Esophagus muscularis mucosa (tissue), 4 donors: ENCODE results near the gene FA2H. TPM values are rescaled to one million over a fixed set of nuclear protein-coding genes. Genes with fewer than 3 reads are reported as not detected.

Experiments
- DNase-seq: peaks from one replicate; pipeline ENCODE4 v3.0.0-alpha.2; 2017; ENCODE audit errors: extremely low spot score
- H3K27ac ChIP-seq, 4 donors: fragments of 200-600 bp; sonication (generic); replicated peaks in 1 of 4; 1 replicate in 3 of 4; 2 replicates in 1 of 4; pipeline ENCODE4 v1.5.1; 2016 to 2019; ENCODE audit warnings: mild to moderate bottlenecking in 1 of 4
- H3K27me3 ChIP-seq, 4 donors: fragments of 200-600 bp; sonication (generic); one replicate each; pipeline versions ENCODE4 v1.5.1 to v1.6.0; 2016 to 2019
- H3K36me3 ChIP-seq, 4 donors: fragments of 200-600 bp; sonication (generic); one replicate each; pipeline ENCODE4 v1.5.1; 2016 to 2019
- H3K4me1 ChIP-seq, 4 donors: fragments of 200-600 bp; sonication (generic); one replicate each; pipeline ENCODE4 v1.5.1; 2016 to 2019
- H3K4me3 ChIP-seq, 4 donors: fragments of 200-600 bp; sonication (generic); 1 replicate in 2 of 4; 2 replicates in 2 of 4; pipeline ENCODE4 v1.5.1; 2016 to 2019; ENCODE audit warnings: mild to moderate bottlenecking in 4 of 4, moderate library complexity in 1 of 4
- H3K9me3 ChIP-seq, 4 donors: fragments of 200-600 bp; sonication (generic); 1 replicate in 3 of 4; 2 replicates in 1 of 4; pipeline ENCODE4 v1.5.1; 2016 to 2019
- EP300 ChIP-seq: sonication (generic); formaldehyde crosslinking; IDR thresholded peaks from one replicate; pipeline ENCODE4 v1.6.1; 2017; ENCODE audit warnings: antibody characterized with exemption
- POLR2A ChIP-seq: fragments of 450-650 bp; IDR thresholded peaks from one replicate; pipeline ENCODE4 v1.6.1; 2017; ENCODE audit warnings: antibody characterized with exemption, moderate library complexity, mild to moderate bottlenecking, low read depth
- POLR2AphosphoS5 ChIP-seq, 2 donors: sonication (generic); formaldehyde crosslinking; IDR thresholded peaks; one replicate each; pipeline ENCODE4 v1.6.1; 2017; ENCODE audit warnings: antibody characterized with exemption in 2 of 2
- WGBS: methylation state at CpG from one replicate; pipeline ENCODE4 v1.1.5; 2018; 5-methylcytosine and 5-hydroxymethylcytosine counted together
- intact Hi-C: fragments of 100-400 bp; cut with DNase I; formaldehyde crosslinking; loops from one replicate; pipeline ENCODE4 v1.15.1; 2023
- total RNA-seq, 4 donors: library from RNA; depleted of rRNA; stranded (reverse); fragments of >200 nt; gene quantifications; one replicate each; pipeline versions ENCODE4 v1.1.0 to v1.2.1, GENCODE V29; 2016
- TF ChIP-seq, protein P1 (sequence below), 3 experiments: fragments of 200-600 bp in 2 of 3; fragments of 450-650 bp in 1 of 3; sonication (generic) in 2 of 3; IDR thresholded peaks; one replicate each; pipeline ENCODE4 v1.5.1; 2017 to 2019; ENCODE audit warnings: antibody characterized with exemption in 3 of 3, mild to moderate bottlenecking in 2 of 3, moderate library complexity in 1 of 3

FA2H gene
- total RNA-seq, 4 donors from 2014 or later, result 0.50 to 0.92 (median 0.52) TPM; not detected in 1

DNA sequence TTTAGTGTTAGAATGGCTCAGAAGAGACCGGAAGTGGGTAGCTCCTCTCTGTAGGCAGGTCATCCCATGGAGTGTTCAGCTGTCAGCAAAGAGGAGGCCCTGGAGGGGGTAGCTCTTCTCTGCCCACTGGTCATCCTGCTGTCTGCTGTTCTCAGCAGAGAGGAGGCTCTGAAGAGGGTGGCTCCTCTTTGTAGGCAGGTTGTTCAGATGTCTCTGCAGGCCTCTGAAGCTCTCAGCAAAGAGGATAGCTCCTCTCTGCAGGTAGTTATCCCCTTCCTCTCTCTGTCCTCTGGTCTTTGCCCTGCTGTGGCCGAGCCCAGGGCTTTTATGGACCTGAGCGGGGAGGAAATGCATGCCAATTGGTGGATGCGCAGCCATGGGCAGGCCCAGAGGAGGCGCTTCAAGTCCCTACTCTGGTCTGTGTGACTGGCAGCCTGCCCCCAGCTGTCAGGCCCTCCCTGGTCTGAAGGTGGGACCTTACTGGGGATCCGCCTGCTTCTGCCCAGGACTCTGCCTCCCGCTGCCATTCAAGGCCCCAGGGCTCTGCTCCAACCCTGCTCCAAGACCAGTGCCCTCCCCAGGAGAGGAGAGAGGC lies 32.5 kb upstream of the FA2H start:
- H3K27me3 ChIP-seq, result no peaks in the 10 kb centered on the region
- no peak overlapping the region for H3K27ac ChIP-seq
- H3K4me3 ChIP-seq, result no peak overlapping the region
- intact Hi-C loops, result no loop called here
- H3K36me3 ChIP-seq, result no peaks in the 10 kb centered on the region
- no peaks in the 10 kb centered on the region for H3K9me3 ChIP-seq
- no peaks in the 10 kb centered on the region for H3K4me1 ChIP-seq
- no peak for TF ChIP-seq POLR2A
- no peak for DNase-seq
- WGBS, result 74% methylated on average over 7 of the region's 7 CpGs

DNA sequence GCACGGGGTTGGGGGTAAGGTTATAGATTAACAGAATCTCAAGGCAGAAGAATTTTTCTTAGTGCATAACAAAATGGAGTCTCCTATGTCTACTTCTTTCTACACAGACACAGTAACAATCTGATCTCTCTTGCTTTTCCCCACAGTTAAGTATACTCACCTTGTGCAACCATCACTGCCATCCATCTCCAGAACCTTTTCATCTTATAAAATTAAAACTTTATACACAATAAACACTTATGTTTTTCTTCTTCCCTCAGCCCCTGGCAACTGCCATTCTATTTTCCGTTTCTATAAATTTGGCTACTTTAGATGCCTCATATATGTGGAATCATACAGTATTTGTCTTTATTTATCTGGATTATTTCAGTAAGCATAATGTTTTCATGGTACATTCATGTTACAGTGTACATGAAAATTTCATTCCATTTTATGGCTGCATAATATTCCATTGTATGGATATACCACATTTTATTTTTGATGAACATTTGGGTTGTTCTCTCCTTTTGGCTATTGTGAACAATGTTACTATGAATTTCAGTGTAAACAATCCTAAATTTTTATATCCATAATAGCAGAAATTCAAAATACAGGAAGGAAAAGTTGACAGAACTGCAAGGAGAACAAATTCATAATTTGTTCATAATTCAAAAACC lies 25.7 kb upstream of the FA2H start:
- H3K9me3 ChIP-seq, result peaks cover 0 to 9% (median 0%) of the 10 kb centered on the region in 4 donors
- no peak overlapping the region for H3K27ac ChIP-seq
- no peak for DNase-seq
- no peaks in the 10 kb centered on the region for H3K36me3 ChIP-seq
- H3K4me1 ChIP-seq, result no peaks in the 10 kb centered on the region
- peaks cover 0 to 8% (median 0%) of the 10 kb centered on the region in 4 donors for H3K27me3 ChIP-seq
- intact Hi-C loops, result no loop called here
- WGBS, result 91% methylated on average over 1 of the region's 2 CpGs
- H3K4me3 ChIP-seq, result no peak overlapping the region
- TF ChIP-seq POLR2AphosphoS5 (IDR thresholded peaks at IDR 0.05) (no peak), EP300 (no peak), POLR2A (no peak)
- TF ChIP-seq, protein P1, sequence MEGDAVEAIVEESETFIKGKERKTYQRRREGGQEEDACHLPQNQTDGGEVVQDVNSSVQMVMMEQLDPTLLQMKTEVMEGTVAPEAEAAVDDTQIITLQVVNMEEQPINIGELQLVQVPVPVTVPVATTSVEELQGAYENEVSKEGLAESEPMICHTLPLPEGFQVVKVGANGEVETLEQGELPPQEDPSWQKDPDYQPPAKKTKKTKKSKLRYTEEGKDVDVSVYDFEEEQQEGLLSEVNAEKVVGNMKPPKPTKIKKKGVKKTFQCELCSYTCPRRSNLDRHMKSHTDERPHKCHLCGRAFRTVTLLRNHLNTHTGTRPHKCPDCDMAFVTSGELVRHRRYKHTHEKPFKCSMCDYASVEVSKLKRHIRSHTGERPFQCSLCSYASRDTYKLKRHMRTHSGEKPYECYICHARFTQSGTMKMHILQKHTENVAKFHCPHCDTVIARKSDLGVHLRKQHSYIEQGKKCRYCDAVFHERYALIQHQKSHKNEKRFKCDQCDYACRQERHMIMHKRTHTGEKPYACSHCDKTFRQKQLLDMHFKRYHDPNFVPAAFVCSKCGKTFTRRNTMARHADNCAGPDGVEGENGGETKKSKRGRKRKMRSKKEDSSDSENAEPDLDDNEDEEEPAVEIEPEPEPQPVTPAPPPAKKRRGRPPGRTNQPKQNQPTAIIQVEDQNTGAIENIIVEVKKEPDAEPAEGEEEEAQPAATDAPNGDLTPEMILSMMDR (IDR thresholded peaks at IDR 0.05), result no peak

DNA sequence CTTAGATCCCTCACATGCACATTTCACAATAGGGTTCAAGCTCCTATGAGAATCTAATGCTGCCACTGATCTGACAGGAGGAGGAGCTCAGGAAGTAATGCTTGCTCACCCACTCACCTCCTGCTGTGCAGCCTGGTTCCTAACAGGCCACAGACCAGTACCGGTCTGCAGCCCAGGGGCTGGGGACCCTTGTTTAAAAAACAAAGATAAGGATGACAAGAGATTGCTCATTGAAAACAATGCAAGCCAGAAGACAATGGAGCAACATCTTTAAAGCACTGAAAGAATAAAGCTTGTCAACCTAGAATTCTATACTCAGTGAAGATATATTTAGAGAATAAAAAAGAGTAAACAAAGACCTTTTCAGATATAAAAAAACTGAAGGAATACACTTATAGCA lies 22.8 kb upstream of the FA2H start:
- intact Hi-C loops, result no loop called here
- Histone ChIP-seq H3K27ac (no peak overlapping the region), H3K4me1 (no peaks in the 10 kb centered on the region), H3K9me3 (peaks cover 0 to 9% (median 0%) of the 10 kb centered on the region in 4 donors), H3K36me3 (no peaks in the 10 kb centered on the region), H3K4me3 (no peak overlapping the region), H3K27me3 (peaks cover 0 to 24% (median 0%) of the 10 kb centered on the region in 4 donors)
- no peak for TF ChIP-seq POLR2AphosphoS5 (IDR thresholded peaks at IDR 0.05)
- TF ChIP-seq, protein P1 (IDR thresholded peaks at IDR 0.05), result no peak
- no peak for TF ChIP-seq EP300
- no peak for TF ChIP-seq POLR2A
- DNase-seq, result no peak
- WGBS, result 19% methylated on average over 1 of the region's 1 CpG

DNA sequence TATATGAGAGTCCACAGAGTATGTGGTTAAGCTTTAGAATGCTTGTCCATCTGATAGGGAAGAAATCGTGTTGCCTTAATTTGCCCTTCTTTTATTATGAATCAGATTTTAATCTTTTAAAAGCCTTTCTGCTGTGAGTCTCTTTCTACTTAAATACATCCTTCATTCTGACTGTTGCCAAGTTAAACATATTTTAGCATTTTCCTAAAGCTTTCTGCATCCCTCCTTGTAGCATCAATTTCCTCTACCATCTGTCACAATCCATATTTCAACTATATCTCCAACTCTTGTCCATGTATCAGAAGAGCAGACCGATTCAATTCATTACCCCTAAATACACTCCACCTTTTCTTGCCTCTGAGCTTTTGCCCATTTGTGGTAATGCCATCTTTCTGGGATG lies 20.5 kb upstream of the FA2H start:
- WGBS, result 77% methylated on average over 2 of the region's 2 CpGs
- intact Hi-C loops, result no loop called here
- Histone ChIP-seq H3K27ac (no peak overlapping the region), H3K4me1 (no peaks in the 10 kb centered on the region), H3K9me3 (peaks cover 0 to under 1% (median 0%) of the 10 kb centered on the region in 4 donors), H3K36me3 (no peaks in the 10 kb centered on the region), H3K27me3 (peaks cover 0 to 24% (median 0%) of the 10 kb centered on the region in 4 donors), H3K4me3 (no peak overlapping the region)
- TF ChIP-seq, protein P1 (IDR thresholded peaks at IDR 0.05), result no peak
- TF ChIP-seq POLR2A (no peak), EP300 (no peak), POLR2AphosphoS5 (IDR thresholded peaks at IDR 0.05) (no peak)
- no peak for DNase-seq

DNA sequence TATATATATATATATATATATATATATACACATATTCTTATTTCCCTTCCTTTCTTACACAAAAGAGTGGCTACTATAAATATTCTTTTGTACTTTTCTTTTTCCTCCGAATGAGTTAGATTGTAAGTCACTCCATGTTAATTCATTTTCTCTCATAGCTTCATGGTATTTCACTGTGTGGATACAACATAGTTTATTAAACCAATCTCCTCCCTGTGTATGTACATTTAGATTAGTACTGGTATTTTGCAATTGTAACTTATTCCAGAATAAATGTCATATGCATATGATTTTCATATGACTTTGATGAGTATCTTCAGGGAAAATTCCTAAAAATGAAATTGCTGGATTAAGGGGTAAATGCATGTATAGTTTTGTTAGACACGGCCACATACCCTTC lies 20.0 kb upstream of the FA2H start:
- 40% methylated on average over 2 of the region's 2 CpGs for WGBS
- TF ChIP-seq EP300 (no peak), POLR2A (no peak), POLR2AphosphoS5 (IDR thresholded peaks at IDR 0.05) (no peak)
- TF ChIP-seq, protein P1 (IDR thresholded peaks at IDR 0.05), result no peak

More for the DNA sequence above, 20.0 kb upstream of the FA2H start:
- H3K4me3 ChIP-seq, result no peak overlapping the region
- H3K9me3 ChIP-seq, result no peaks in the 10 kb centered on the region
- no peaks in the 10 kb centered on the region for H3K4me1 ChIP-seq
- H3K36me3 ChIP-seq, result no peaks in the 10 kb centered on the region
- H3K27me3 ChIP-seq, result peaks cover 0 to 24% (median 0%) of the 10 kb centered on the region in 4 donors
- DNase-seq, result no peak
- no peak overlapping the region for H3K27ac ChIP-seq
- intact Hi-C loops, result no loop called here
